CD1c-positive myeloid dendritic cell (primary cell): ENCODE results near the gene RASGRF1.
A peak's percentile ranks its signal among the peaks of the same experiment; 100 is the strongest.

Source experiments
- DNase-seq: peaks from one replicate; pipeline ENCODE4 v3.0.0-alpha.2; 2016; ENCODE audit errors: extremely low spot score

The RASGRF1 gene

GRCh38 chr15:78987556-78988360 is 102.8 kb downstream of the RASGRF1 start:
- no peak for DNase-seq

- no peak for DNase-seq
Measured at GRCh38 chr15:78985859-78986475, 104.6 kb downstream of the RASGRF1 start.

- DNase-seq, result no peak
Measured at GRCh38 chr15:78984041-78984440, 106.5 kb downstream of the RASGRF1 start.

GRCh38 chr15:78983146-78983918 is 107.2 kb downstream of the RASGRF1 start:
- DNase-seq, result no peak

- peak; percentile 31 for DNase-seq
Measured at GRCh38 chr15:78982736-78983135, 107.8 kb downstream of the RASGRF1 start.

GRCh38 chr15:78981532-78982313 is 108.9 kb downstream of the RASGRF1 start:
- no peak for DNase-seq

GRCh38 chr15:78979456-78980320 is 110.9 kb downstream of the RASGRF1 start:
- peak; percentile 41 for DNase-seq

GRCh38 chr15:78978601-78979179 is 111.9 kb downstream of the RASGRF1 start:
- no peak for DNase-seq

- DNase-seq, result no peak
Measured at GRCh38 chr15:78977591-78978347, 112.8 kb downstream of the RASGRF1 start.

GRCh38 chr15:78977091-78977571 is 113.4 kb downstream of the RASGRF1 start:
- peak; percentile 70 for DNase-seq

GRCh38 chr15:78976691-78977090 is 113.9 kb downstream of the RASGRF1 start:
- peak; percentile 60 for DNase-seq

- no peak for DNase-seq
Measured at GRCh38 chr15:78974272-78974918, 116.2 kb downstream of the RASGRF1 start.

- no peak for DNase-seq
Measured at GRCh38 chr15:78969687-78970349, 120.8 kb downstream of the RASGRF1 start.

- DNase-seq, result no peak
Measured at GRCh38 chr15:78968539-78969271, 121.9 kb downstream of the RASGRF1 start.

GRCh38 chr15:78968114-78968513 is 122.5 kb downstream of the RASGRF1 start:
- DNase-seq, result no peak

GRCh38 chr15:78960308-78960707 is 130.3 kb downstream of the RASGRF1 start:
- DNase-seq, result no peak

- DNase-seq, result no peak
Measured at GRCh38 chr15:78959360-78959759, 131.2 kb downstream of the RASGRF1 start.
